NB4 (cell line): ENCODE results near the gene EXOC6B.

Experiments
- CTCF ChIP-seq: IDR thresholded peaks from one replicate; pipeline ENCODE4 v1.5.1; 2012; ENCODE audit warnings: low read depth, low read length
- MAX ChIP-seq: IDR thresholded peaks from 2 replicates; pipeline ENCODE4 v1.6.1; 2011; ENCODE audit warnings: low read depth, low read length
- POLR2A ChIP-seq: IDR thresholded peaks from 2 replicates; pipeline ENCODE4 v1.6.1; 2011; ENCODE audit warnings: mild to moderate bottlenecking; ENCODE audit not compliant: insufficient read length; ENCODE audit errors: extremely low read depth

GRCh38 chr2:72781480-72781879, 44.4 kb downstream of the EXOC6B start:
- no peak for TF ChIP-seq CTCF
- no peak for TF ChIP-seq POLR2A
- peak; percentile 26; the same call in 1 of the 2 replicates for TF ChIP-seq MAX
